GM18499 (cell line): ENCODE measurements around the gene ERFL.

Source experiments
- ATAC-seq: cut with Tn5 transposase; IDR thresholded peaks from one replicate; pipeline ENCODE4 v1.9.1; 2021; ENCODE audit warnings: moderate number of reproducible peaks; ENCODE audit not compliant: insufficient read depth, unreplicated experiment

ERFL gene

DNA sequence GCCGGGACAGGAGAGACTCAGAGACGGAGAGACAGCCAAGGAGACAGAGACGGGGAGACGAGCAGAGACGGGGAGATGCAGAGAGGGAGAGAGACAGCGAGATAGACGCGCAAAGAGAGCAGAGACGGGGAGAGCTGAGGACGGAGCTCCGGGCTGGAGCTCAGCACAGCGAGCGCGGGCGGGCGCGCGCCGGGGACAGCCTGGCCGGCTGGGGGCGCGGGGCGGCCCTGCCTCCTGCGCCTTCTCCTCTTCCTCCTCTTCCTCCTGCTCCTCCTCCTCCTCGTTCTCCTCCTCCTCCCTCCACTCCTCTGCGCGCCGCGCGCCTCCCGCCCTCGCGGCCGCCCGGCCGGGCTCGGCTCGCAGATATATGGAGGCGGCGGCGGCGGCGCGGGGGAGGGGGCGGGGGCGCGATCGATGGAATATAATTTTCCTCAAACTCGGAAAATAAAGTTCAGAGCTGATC, at the start of gene ERFL:
TSS of gene ERFL (minus strand) at position 229 of the 463 bp plus-strand sequence. CDS start 15,530 bp downstream, outside the sequence.
- no peak for ATAC-seq

DNA sequence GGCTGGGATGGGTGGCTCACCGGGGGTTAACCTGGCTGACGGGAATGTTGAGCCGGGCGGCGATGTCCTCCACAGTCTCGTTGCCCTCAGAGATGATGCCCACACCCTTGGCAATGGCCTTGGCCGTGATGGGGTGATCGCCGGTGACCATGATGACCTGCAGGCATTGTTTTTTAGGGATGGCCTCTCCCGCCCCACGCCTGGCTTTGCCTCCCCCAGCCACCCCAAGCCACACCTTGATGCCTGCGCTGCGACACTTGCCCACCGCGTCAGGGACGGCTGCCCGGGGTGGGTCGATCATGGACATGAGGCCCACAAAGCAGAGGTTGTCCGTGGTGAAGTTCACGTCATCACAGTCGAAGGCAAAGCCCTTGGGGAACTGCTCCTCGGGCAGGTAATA, 49.7 kb upstream of the ERFL start:
- no peak for ATAC-seq

DNA sequence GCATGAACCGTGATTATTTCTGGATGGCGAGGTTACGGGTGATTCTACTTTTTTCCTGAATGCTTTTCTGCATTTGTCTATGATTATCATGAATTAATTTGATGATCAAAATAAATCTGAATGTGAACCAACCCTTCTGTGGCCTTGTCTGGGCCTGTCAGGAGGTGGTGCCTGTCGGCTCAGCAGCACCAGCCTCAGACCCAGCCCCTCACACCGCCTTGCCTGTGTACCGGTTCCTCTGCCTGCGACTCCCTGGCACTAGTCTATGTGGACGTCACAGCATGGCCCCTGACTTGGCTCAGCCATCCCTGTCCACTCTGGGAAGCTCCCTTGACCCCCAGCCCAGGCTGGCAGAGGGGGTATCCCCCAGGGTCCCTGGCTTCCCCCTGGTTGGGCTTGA, 46.4 kb upstream of the ERFL start:
- no peak for ATAC-seq

DNA sequence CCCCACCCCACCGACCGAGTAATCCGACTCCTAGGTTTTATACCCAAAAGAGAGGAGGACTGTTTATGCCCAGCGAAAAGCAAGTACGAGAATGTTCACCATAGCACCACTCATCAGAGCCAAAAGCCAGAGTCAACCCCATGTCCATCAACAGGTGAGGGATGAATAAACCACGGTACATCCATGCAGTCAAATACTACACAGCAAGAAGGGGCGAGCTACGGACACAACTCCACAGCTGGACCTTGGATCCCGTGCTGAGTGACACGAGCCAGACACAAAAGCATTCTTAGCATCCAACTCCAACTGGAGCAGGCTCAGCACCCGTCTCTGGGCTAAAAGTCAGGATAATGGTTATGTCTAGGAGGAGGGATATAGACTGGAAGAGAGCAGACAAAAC, 43.1 kb upstream of the ERFL start:
- ATAC-seq = no peak

DNA sequence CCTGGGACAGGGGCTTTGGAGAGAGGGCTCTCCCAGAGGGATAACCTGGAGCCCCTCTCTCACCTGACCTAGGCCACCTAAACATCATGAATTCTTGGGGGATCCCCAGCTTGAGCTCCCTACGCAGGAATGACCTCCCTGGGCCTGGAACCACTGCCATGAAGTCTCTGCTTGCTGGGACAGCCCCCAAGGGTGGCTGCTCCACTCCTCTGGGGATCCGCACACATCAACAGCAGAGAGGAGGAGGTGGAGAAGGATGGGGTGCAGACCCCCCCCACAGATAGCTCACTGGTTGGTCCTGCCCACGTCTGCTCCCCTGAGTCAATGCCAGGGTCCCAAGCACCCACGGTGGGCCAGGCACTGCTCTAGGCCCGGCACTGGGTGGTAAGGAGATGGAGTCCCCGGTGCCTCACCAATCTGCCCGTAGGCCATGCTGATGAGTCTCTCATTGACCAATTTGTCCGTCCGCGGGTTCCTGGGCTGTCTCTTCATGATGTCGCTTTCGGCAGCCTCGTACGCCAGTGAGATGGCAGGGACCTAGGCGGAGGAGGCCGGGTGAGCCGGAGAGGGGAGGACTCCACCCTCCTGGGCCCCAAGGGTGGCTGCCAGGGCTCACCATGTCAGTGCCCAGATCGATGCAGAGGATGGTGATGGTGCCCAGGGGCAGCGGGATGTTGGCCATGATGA, 41.7 kb upstream of the ERFL start:
- ATAC-seq = no peak

DNA sequence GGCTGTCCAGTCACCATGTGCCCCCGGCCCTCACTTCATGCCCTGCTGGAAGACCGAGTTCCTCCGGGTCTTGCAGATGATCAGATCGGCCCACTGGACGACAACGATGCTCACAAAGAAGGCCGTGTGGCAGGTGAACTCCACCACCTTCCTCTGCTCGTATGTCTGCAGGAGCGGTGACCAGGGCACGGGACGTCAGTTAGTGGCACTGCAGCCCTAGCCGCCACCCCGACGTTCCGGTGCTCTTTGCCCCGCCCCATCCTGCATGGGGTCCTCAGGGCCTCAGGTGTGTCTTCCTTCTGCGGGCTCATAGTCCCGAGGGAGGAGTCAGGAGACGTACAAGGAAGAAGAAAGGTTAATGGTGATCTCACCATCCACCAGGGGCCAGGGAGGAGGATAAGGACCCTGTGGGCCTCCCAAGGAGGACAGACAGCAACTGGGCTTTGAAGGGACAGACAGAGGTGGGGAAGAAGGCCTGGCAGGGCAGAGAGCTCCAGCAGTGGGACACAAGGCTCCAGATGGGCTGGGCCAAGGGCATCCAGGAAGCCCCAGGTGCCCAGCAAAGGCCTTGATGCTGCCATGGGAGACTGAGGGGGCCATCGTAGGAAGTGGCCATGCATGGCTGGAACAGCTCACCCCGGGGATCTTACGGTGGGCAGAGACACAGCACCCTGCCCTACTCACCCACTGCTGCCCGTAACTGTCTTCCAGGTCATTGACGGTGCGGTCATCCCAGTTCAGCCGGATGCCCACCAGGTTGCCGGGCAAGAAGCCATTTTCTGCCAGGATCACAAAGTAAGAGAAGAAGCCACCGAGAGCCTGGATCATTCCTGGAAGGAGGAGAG, 40.7 kb upstream of the ERFL start:
- ATAC-seq = no peak

DNA sequence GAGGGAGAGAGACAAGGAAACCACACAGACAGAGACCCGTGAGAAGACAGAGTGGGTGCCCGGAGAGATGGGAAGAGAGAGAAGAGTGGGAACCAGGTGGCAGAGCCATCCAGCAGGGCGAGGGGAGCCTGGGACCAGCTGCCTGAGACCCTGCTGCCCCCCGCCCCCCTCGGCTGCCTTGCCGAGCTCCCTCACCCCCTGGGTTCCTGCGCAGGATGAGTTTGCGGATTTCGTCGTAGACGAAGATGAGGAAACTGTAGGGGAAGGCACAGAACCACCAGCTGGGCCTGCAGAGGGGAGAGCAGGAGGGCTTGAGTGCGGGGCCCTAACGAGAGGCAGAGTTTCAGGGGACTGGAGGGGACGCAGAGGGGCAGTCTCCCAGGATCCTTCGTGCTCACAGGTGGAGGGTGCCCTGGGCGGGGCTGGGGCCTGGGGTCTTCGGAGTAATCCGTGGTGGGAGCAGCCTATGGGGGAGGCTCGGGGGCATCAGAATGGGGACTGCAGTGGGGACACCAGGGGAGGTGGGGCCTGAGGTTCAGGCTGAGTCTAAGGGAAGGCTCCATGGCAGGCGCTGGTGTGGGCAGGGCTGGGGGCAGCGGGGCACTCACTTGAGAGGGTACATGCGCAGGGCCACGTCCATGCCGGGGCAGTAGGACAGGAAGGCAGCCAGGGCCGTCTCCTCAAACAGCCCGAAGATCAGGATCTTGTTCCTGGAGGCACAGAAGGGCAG, 39.0 kb upstream of the ERFL start:
- no peak for ATAC-seq

DNA sequence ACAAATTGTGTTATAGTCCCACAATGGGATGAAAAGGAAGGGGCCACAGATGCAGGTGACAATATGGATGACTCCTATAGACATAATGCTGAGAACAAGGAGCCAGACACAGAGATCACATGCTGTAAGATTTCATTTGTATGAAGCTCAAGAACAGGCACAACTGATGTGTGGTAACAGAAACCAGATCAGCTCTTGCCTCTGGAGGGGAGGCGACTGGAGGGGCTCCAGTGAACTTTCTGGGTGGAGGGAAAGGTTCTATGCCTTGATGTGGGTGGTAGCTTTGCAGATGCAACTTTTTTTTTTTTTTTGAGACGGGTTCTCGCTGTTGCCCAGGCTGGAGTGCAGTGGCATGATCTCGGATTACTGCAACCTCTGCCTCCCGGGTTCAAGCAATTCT, 36.9 kb upstream of the ERFL start:
- no peak for ATAC-seq

DNA sequence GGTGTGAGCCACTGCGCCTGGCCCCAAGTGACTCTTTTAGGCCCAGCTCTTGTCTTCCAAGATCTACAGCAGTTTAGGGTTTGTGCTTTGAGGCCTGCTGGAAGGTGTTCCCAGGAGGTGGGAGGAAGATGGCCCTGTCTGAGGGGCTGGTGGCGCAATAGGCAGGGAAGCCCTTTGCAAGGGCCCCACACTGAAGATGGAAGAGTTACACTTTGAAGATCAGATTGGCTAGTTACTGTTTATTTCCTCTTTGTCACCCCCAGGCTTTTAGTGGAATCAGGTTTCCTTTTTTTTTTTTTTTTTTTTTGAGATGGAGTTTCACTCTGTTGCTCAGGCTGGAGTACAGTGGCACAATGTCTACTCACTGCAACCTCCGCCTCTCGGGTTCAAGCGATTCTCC, 32.7 kb upstream of the ERFL start:
- ATAC-seq = no peak

DNA sequence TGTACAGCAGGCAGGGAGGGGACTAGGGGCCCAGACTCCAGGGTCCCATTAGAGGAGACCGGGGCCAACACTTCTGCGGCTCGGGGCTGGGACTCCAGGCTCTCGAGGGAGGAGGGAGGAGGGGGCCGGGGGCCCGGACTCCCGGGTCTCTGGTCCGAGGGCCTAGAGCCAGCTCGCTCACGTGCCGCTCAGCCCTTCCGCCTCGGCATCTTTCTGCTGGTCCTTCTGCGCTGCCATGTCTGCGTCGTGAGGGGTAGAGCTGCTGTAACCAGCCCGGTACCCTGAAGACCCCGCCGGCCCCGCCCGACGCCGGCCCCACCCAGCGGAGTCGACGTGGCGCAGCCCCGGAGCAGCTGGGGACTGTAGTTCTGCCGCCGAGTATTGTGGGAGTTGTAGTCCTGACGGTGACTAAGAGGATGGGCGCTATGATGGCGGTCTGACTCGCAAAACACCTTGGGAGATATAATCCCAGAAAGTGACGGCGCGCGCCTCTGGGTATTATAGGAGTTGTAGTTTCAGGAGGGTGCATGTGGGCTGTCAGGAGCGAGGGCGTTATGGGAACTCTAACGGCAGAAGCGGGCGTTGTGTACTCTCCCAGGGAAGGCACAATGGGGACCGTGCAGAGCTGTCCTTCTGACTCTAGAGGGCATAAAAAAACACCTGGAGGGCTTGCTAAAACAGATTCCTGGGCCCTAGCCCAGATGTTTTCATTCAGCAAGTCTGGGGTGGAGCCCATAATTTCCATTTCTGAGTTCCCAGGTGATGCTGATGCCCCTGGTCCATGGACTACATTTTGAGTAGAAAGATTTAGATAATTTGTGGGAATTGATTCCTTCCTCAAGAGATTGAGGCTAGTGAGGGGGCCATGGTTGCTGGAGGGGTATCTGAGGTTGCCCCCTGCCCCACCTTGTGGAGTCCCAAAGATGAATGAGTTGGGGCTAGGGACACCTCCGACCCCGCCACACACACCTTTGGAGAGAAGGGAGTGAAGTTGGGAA, 31.1 kb upstream of the ERFL start, which contains the start of gene RABAC1:
TSS of gene RABAC1 (minus strand) at position 266 of the 998 bp plus-strand sequence. CDS start at position 237, 29 bp downstream.
- peak; percentile 42 for ATAC-seq

DNA sequence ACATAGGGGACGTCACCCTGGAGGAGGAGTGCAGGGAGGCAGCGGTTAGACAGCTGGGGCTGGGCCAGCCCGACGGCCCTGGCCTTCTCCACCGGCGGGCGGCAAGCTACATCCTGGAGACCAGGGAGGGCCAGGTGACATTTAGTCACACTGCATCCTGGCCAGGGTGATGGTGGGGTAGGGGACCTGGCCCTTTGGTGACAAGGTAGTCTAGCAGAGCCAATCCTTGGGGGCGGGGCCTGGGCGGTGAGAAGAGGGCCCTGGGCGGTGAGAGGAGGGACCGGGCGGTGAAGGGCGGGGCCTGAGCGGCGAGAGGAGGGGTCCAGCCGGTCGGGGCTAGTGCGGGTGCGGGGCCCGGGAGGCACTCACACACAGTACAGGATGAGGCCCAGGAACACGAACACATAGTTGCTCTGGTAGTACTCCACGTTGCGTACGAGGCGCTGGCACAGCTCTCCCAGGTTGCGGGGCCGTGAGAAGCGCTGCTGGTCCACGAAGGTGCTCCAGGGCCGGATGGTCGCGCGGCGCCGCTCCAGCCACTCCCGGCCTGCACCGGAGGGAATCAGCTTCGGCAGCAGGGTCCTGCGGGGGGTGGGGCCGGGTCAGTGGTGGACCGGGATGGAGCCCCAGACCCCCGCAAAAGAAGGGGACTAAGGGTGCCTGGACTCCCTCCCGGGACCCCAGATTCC, 30.3 kb upstream of the ERFL start:
- no peak for ATAC-seq

DNA sequence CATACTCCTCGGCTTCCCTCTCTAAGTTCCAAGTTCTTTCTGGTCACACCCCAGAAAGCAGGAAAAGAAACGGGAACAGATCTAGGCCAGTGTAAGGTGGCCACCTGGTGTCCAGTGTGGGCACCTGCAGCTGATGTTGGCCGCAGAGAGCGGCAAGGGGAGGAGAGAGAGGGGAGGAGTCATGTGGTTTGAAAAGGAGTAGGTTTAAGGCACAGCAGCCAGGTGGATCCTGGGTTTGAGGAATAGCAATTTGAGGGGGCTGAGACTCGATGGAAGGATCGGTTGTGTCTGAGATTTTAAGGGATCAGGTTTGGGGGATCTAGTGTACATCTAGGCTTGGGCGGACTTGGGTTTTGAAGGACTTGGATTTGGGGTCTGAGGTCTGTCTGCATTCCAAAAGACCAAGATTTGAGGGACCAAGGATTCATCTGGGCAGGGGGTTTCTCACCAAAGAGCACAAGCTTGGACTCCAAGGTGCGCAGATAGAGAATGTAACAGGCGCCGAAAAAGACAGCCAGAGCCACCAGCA, 29.7 kb upstream of the ERFL start:
- ATAC-seq = no peak

DNA sequence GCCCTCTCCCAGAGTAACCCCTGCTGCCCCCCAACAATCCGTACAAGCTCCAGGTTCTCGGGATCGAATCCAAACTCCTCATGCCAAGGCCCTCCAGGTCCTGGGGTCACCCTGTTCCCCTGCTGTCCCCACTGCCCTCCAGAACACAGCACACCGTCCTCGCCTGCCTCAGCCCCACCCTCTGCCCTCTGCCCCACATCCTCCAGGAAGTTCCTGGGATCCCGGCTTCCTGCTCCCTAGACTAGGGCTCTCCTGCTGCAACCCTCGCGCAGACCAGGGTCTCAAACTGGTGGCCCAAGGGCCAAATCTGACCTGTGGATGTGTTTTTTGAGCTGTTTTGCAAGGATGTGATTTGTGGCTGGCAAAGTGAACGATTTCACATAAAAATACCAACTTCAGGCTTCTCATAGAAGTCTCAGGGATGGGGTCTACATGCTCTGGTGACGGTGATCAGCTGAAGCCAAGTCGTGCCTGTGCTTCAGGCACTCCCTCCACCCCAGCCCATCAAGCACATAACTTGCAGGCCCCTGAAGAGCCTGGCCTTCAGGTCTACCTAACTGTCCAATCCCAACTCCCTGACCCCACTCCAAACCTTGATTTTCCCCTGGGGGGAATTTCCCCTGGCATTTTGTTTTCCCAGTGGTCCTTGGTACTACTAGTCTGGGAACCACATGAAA, 29.1 kb upstream of the ERFL start:
- ATAC-seq = no peak

DNA sequence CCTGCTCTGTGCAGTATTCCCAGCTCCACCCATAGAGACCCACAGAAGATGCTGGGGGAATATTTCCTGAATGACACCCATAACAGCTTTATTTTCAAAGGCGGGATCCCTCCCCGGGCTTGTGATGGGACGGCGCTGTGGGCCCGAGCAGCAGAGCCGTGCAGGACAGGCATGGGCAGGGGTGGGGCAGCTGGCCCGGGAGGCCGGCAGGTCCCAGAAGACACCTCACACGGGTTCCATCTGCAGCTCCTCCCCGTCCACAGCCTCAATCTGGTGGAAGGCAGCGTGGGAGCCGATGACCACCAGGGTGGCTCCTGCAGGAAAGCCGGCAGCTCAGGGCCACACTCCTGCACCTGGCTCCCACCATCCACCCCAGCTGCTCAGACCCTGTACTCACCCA, 28.4 kb upstream of the ERFL start:
- ATAC-seq = no peak

DNA sequence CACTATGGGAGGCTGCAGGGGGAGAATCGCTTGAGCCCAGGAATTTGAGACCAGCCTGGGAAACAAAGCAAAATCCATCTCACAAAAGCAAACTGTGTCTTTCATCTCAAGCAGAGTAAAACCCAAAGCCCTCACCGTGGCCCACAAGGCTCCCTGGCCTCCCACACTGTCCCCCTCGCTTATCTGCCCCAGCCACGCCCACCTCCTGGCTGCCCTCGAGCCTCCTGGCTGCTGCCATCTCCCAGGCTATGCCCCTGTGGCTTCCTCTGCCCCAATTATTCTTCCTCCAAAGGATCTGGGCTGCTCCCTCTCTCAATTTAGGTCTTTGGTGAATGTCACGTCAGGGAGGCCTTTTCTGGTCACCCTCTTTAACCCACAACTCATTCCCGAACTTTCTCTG, 27.3 kb upstream of the ERFL start:
- no peak for ATAC-seq

DNA sequence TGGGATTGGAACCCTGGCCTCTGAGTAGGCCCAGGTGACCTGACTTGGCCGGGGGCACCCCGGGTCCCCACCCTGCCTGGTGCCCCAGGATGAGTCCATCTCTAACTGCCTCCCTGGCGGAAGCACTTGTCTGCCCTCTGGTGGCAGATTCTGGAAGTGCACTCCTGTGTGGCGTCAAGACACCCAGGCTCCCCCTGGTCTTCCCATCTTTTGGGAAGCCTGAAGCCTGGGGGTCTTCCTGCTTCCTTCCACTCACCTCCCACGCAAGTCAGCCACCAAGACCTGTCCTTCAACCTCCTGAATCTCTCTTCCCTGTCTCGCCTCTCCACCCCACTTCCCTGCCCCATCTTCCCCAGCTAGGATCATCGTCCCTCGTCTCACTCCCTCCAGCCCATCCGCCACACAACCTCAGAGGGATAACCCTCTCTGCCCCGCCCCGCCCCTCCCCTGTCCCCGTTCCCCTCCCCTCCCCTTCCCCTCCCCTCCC, 23.5 kb upstream of the ERFL start:
- ATAC-seq = no peak

DNA sequence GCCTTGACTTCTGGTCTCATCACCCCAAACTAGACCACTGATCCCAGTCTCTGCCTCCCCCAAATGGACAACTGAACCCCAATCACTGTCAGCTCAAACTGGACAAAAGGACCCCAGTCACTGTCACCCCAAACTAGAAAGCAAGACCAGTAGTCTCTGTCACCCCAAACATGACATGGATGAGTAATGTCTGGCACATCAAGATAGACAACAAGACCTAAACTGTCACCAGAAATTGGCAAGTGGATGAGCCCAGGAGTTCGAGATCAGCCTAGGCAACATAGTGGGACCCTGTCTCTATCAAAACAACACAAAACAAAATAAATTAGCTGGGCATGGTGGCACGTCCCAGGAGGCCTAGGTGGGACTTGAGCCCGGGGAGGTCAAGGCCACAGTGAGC, 18.8 kb upstream of the ERFL start:
- ATAC-seq = no peak

DNA sequence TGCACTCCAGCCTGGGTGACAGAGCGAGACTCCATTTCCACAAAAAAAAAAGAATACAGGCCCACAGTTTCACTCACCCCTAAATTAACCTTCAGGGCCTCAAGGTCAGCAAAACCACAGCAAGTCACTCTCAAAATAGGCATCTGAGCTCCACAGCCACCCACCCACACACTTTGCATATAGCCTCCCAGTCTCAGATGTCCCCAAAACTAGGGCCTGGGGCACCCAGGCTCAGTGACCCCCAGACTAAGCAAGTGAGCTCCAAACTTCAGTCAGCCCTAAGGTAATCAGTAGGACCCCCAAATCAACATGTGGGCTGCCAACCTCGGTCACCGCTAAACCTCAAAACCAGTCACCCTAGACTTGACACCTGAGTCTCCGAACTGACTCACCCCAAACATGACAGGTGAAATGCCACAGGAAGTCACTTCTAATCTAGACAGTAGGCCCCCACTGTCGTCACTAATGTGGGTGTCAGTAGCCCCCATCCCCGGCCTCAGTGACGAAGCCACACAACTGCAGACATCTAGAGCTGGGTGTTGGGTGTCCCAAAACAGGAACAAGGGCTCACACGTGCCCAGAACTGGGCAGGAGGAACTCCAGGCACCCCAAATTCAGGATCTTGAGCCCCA, 17.0 kb upstream of the ERFL start:
- peak; percentile 45 for ATAC-seq
